PC-9 (cell line): ENCODE results near the gene MCTP1. TPM values are rescaled to one million over a fixed set of nuclear protein-coding genes. Genes with fewer than 3 reads are reported as not detected.

ENCODE experiments used
- BruUV-seq: library from RNA; stranded (reverse); fragments of 400-500 nt; replicated peaks from 2 replicates; lab custom pipeline; 2021; lab: Mats Ljungman, UMichigan
- CTCF ChIA-PET: fragments of 300-600 bp; sonication (Branson Sonifier 250); formaldehyde crosslinking; loops from one replicate; lab custom pipeline; 2022; ENCODE audit warnings: antibody characterized with exemption; lab: Charles Lee
- POLR2A ChIA-PET: fragments of 300-600 bp; sonication (Branson Sonifier 250); formaldehyde crosslinking; loops from one replicate; lab custom pipeline; 2022; ENCODE audit warnings: antibody characterized with exemption; ENCODE audit not compliant: unreplicated experiment; lab: Charles Lee
- DNase-seq, 2 experiments: peaks; one replicate each; pipeline versions ENCODE4 v3.0.0 to v3.0.0-alpha.2; 2015 to 2022; ENCODE audit warnings: mixed read lengths in 1 of 2
- H2AFZ ChIP-seq: fragments of 200-600 bp; sonication (generic); 2 replicates; pipeline ENCODE4 v1.8.1; 2017; ENCODE audit warnings: antibody characterized with exemption
- H3F3A ChIP-seq: fragments of 200-600 bp; sonication (generic); 2 replicates; pipeline ENCODE4 v1.8.1; 2017; ENCODE audit warnings: antibody characterized with exemption, mild to moderate bottlenecking, low read depth; ENCODE audit not compliant: insufficient read depth
- H3K27ac ChIP-seq: fragments of 200-600 bp; sonication (generic); 2 replicates; pipeline ENCODE4 v1.6.1; 2016; ENCODE audit warnings: mixed run types
- H3K27me3 ChIP-seq: fragments of 200-600 bp; sonication (generic); 2 replicates; pipeline ENCODE4 v1.6.1; 2016; ENCODE audit warnings: low read depth, mixed run types; ENCODE audit not compliant: insufficient read depth
- H3K36me3 ChIP-seq: fragments of 200-600 bp; sonication (generic); 2 replicates; pipeline ENCODE4 v1.6.1; 2016; ENCODE audit warnings: low read depth, mixed run types
- H3K4me1 ChIP-seq: fragments of 200-600 bp; sonication (generic); replicated peaks from 2 replicates; pipeline ENCODE4 v1.6.1; 2016; ENCODE audit warnings: mixed run types; ENCODE audit not compliant: insufficient read depth
- H3K4me2 ChIP-seq: fragments of 200-600 bp; sonication (generic); 2 replicates; pipeline ENCODE4 v1.6.1; 2017; ENCODE audit warnings: mixed run types
- H3K4me3 ChIP-seq: fragments of 200-600 bp; sonication (generic); 2 replicates; pipeline ENCODE4 v1.6.1; 2016; ENCODE audit warnings: mixed run types
- H3K79me2 ChIP-seq: fragments of 200-600 bp; sonication (generic); 2 replicates; pipeline ENCODE4 v1.6.1; 2017; ENCODE audit warnings: low read depth, mixed run types
- H3K9me2 ChIP-seq: fragments of 200-600 bp; sonication (generic); 2 replicates; pipeline ENCODE4 v1.8.1; 2017; ENCODE audit warnings: mild to moderate bottlenecking; ENCODE audit not compliant: insufficient read depth
- H3K9me3 ChIP-seq: fragments of 200-600 bp; sonication (generic); 2 replicates; pipeline ENCODE4 v1.8.1; 2016; ENCODE audit warnings: low read depth; ENCODE audit not compliant: insufficient read depth
- H4K20me1 ChIP-seq: fragments of 200-600 bp; sonication (generic); 2 replicates; pipeline ENCODE4 v1.8.1; 2017; ENCODE audit not compliant: insufficient read depth
- CTCF ChIP-seq: fragments of 200-600 bp; sonication (generic); conservative IDR thresholded peaks from 2 replicates; pipeline ENCODE4 v1.6.1; 2017; ENCODE audit warnings: mixed run types, antibody characterized with exemption, mild to moderate bottlenecking, moderate library complexity
- EZH2 ChIP-seq: fragments of 200-600 bp; sonication (generic); IDR thresholded peaks from 2 replicates; pipeline ENCODE4 v1.8.0; 2017; ENCODE audit warnings: antibody characterized with exemption, low read depth
- intact Hi-C: fragments of 100-400 bp; cut with micrococcal nuclease; formaldehyde crosslinking; loops from one replicate; pipeline ENCODE4 v1.10.0; 2022; ENCODE audit not compliant: unreplicated experiment
- total RNA-seq: library from RNA; stranded (reverse); gene quantifications from 2 replicates; pipeline ENCODE4 v1.2.3, GENCODE V29; 2021

MCTP1 gene
- total RNA-seq, 1 experiment from 2014 or later = 3.9 TPM

- Histone ChIP-seq H3K9me3 (no peaks in the 10 kb centered on the region), H3K4me1 (peaks cover 19% of the 10 kb centered on the region; the same call in 1 of the 2 replicates), H3K4me3 (no peak overlapping the region), H4K20me1 (no peaks in the 10 kb centered on the region), H3K36me3 (no peaks in the 10 kb centered on the region), H3F3A (no peaks in the 10 kb centered on the region), H3K4me2 (no peak overlapping the region; the same call in 1 of the 2 replicates), H3K27ac (no peak overlapping the region), H3K27me3 (no peaks in the 10 kb centered on the region), H2AFZ (0 out of 2 replicates have a peak overlapping the region, but pooled peaks have one; percentile 66), H3K9me2 (no peaks in the 10 kb centered on the region), H3K79me2 (no peaks in the 10 kb centered on the region)
- intact Hi-C loops = no loop called here
- CTCF ChIA-PET = no interaction called here
- POLR2A ChIA-PET = no interaction called here
- no TSS peak for BruUV-seq
- no peak for TF ChIP-seq CTCF
- no peak for TF ChIP-seq EZH2
- no peak for DNase-seq
Measured at GRCh38 chr5:95098012-95098411, 186.9 kb downstream of the MCTP1 start.

GRCh38 chr5:95093211-95093610 is 191.7 kb downstream of the MCTP1 start:
- Histone ChIP-seq H3K4me3 (no peak overlapping the region), H3K9me3 (no peaks in the 10 kb centered on the region; the same call in 1 of the 2 replicates), H2AFZ (no peak overlapping the region), H4K20me1 (no peaks in the 10 kb centered on the region), H3K36me3 (no peaks in the 10 kb centered on the region), H3K79me2 (no peaks in the 10 kb centered on the region), H3K9me2 (no peaks in the 10 kb centered on the region), H3K4me2 (no peak overlapping the region), H3K27ac (no peak overlapping the region), H3F3A (no peaks in the 10 kb centered on the region), H3K27me3 (no peaks in the 10 kb centered on the region), H3K4me1 (peaks cover 11% of the 10 kb centered on the region; the same call in 1 of the 2 replicates)
- no TSS peak for BruUV-seq
- ChIA-PET POLR2A (no interaction called here), CTCF (no interaction called here)
- TF ChIP-seq CTCF = no peak
- no peak for TF ChIP-seq EZH2
- DNase-seq = no peak
- intact Hi-C loops = no loop called here

- no TSS peak for BruUV-seq
- Histone ChIP-seq H3K36me3 (no peaks in the 10 kb centered on the region), H3K27ac (no peak overlapping the region), H4K20me1 (no peaks in the 10 kb centered on the region), H3K9me3 (no peaks in the 10 kb centered on the region; the same call in 1 of the 2 replicates), H3K4me3 (no peak overlapping the region), H3K27me3 (no peaks in the 10 kb centered on the region), H3K9me2 (no peaks in the 10 kb centered on the region), H3K79me2 (no peaks in the 10 kb centered on the region), H3K4me1 (no peaks in the 10 kb centered on the region), H3K4me2 (no peak overlapping the region), H2AFZ (no peak overlapping the region; the same call in 1 of the 2 replicates), H3F3A (no peaks in the 10 kb centered on the region)
- no peak for DNase-seq
- intact Hi-C loops = no loop called here
- ChIA-PET CTCF (no interaction called here), POLR2A (no interaction called here)
- TF ChIP-seq EZH2 = no peak
- no peak for TF ChIP-seq CTCF
Measured at GRCh38 chr5:95090774-95091173, 194.1 kb downstream of the MCTP1 start.
